ENCODE results near the gene TMEM117.

TMEM117 gene

GRCh38 chr12:43896496-43896895 is 60.6 kb downstream of the TMEM117 start:
- DNase-seq (ENCODE audit: low read depth) = no peak
- TF ChIP-seq CTCF (IDR thresholded peaks at IDR 0.05; ENCODE audit: low read length, missing control alignments) = no peak
- H3K4me3 ChIP-seq (replicated peaks; ENCODE audit: low read depth, low read length) = no peak overlapping the region

GRCh38 chr12:43898474-43898873 is 62.6 kb downstream of the TMEM117 start:
- DNase-seq (ENCODE audit: low read depth) = no peak
- no peak overlapping the region for H3K4me3 ChIP-seq (replicated peaks; ENCODE audit: low read depth, low read length)
- no peak for TF ChIP-seq CTCF (IDR thresholded peaks at IDR 0.05; ENCODE audit: low read length, missing control alignments)

GRCh38 chr12:43899574-43899973 is 63.7 kb downstream of the TMEM117 start:
- no peak overlapping the region for H3K4me3 ChIP-seq (replicated peaks; ENCODE audit: low read depth, low read length)
- TF ChIP-seq CTCF (IDR thresholded peaks at IDR 0.05; ENCODE audit: low read length, missing control alignments) = no peak
- DNase-seq (ENCODE audit: low read depth) = no peak

- H3K4me3 ChIP-seq (replicated peaks; ENCODE audit: low read depth, low read length) = no peak overlapping the region
- DNase-seq (ENCODE audit: low read depth) = no peak
- no peak for TF ChIP-seq CTCF (IDR thresholded peaks at IDR 0.05; ENCODE audit: low read length, missing control alignments)
Observed at GRCh38 chr12:43903686-43904085, 67.8 kb downstream of the TMEM117 start.

- DNase-seq (ENCODE audit: low read depth) = no peak
- no peak overlapping the region for H3K4me3 ChIP-seq (replicated peaks; ENCODE audit: low read depth, low read length)
- TF ChIP-seq CTCF (IDR thresholded peaks at IDR 0.05; ENCODE audit: low read length, missing control alignments) = no peak
Observed at GRCh38 chr12:43912859-43913258, 77.0 kb downstream of the TMEM117 start.

- TF ChIP-seq CTCF (IDR thresholded peaks at IDR 0.05; ENCODE audit: low read length, missing control alignments) = no peak
Observed at GRCh38 chr12:43914391-43914790, 78.5 kb downstream of the TMEM117 start.

GRCh38 chr12:43914923-43915468 is 79.1 kb downstream of the TMEM117 start:
- DNase-seq (ENCODE audit: low read depth) = peak; percentile 14
- no peak overlapping the region for H3K4me3 ChIP-seq (replicated peaks; ENCODE audit: low read depth, low read length)
- TF ChIP-seq CTCF (IDR thresholded peaks at IDR 0.05; ENCODE audit: low read length, missing control alignments) = peak; percentile 34

More at GRCh38 chr12:43914391-43914790, 78.5 kb downstream of the TMEM117 start:
- DNase-seq (ENCODE audit: low read depth) = no peak
- H3K4me3 ChIP-seq (replicated peaks; ENCODE audit: low read depth, low read length) = no peak overlapping the region
